Vagina (tissue), 2 donors: Measurements from ENCODE around the gene RPTOR.

Experiments used
- CTCF ChIP-seq, 3 experiments: fragments of 450-650 bp in 2 of 3; fragments of 200-600 bp in 1 of 3; sonication (generic) in 1 of 3; IDR thresholded peaks; one replicate each; pipeline ENCODE4 v1.5.1; 2017 to 2019; ENCODE audit warnings: antibody characterized with exemption in 3 of 3, mild to moderate bottlenecking in 2 of 3, moderate library complexity in 2 of 3
- POLR2A ChIP-seq, 2 donors: fragments of 450-650 bp; IDR thresholded peaks; one replicate each; pipeline ENCODE4 v1.6.1; 2017; ENCODE audit warnings: antibody characterized with exemption in 2 of 2, mild to moderate bottlenecking in 2 of 2, moderate library complexity in 2 of 2
- POLR2AphosphoS5 ChIP-seq, 2 donors: sonication (generic); formaldehyde crosslinking; IDR thresholded peaks; one replicate each; pipeline ENCODE4 v1.9.0; 2017; ENCODE audit warnings: antibody characterized with exemption in 2 of 2, mild to moderate bottlenecking in 2 of 2, low read depth in 1 of 2; ENCODE audit not compliant: insufficient read depth in 1 of 2

GRCh38 chr17:80502578-80502877 is 42.1 kb upstream of the RPTOR start:
- TF ChIP-seq CTCF (IDR thresholded peaks at IDR 0.05) (no peak), POLR2A (IDR thresholded peaks at IDR 0.05) (no peak), POLR2AphosphoS5 (IDR thresholded peaks at IDR 0.05; ENCODE audit: insufficient read depth in 1 of 2, low read depth in 1 of 2) (no peak)
